ENCODE results near the gene HDAC5.

DNA sequence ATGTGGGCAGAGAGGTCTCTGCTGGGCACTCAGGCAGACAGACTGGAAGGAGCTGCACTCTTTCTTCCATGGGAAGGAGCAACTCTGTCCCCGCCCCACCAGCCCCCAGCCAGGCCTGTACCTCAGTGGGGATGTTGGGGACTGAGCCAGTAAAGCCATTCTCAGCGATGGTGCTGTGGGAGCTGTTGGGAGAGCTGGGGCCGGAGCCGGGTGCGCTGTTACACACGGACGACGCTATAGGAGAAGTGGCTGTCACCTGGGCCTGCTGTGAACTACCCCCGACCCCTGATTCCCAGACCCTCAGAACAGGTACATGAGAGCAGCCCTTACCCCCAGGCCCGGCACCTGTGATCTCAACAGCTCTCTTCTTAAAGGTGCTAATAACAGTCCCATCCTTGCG is 31.4 kb downstream of the HDAC5 start:
- TF ChIP-seq EP300 (IDR thresholded peaks at IDR 0.05) (no peak), CTCF (IDR thresholded peaks at IDR 0.05) (no peak), POLR2AphosphoS5 (IDR thresholded peaks at IDR 0.05) (no peak), POLR2A (IDR thresholded peaks at IDR 0.05) (no peak)
